Choroid plexus epithelial cell (primary cell): ENCODE results near the gene TMEM30A.

Experiments
- DNase-seq: peaks from one replicate; pipeline ENCODE4 v3.0.0-alpha.2; 2010; ENCODE audit warnings: low read depth
- H3K4me3 ChIP-seq: 2 replicates; pipeline ENCODE4 v1.5.1; 2011; ENCODE audit warnings: low read depth, mild to moderate bottlenecking, control low read depth, low read length, moderate library complexity
- CTCF ChIP-seq: conservative IDR thresholded peaks from 2 replicates; pipeline ENCODE4 v1.5.1; 2011; ENCODE audit warnings: low read depth, mild to moderate bottlenecking, control low read depth, inconsistent platforms, low read length, moderate library complexity

The TMEM30A gene

GRCh38 chr6:75305573-75305972, 21.0 kb upstream of the TMEM30A start:
- no peak overlapping the region for H3K4me3 ChIP-seq
- peak; percentile 21 for TF ChIP-seq CTCF
- no peak for DNase-seq

- H3K4me3 ChIP-seq = no peak overlapping the region
- TF ChIP-seq CTCF = no peak
- no peak for DNase-seq
Measured at GRCh38 chr6:75302280-75302679, 17.7 kb upstream of the TMEM30A start.

- H3K4me3 ChIP-seq = no peak overlapping the region
- TF ChIP-seq CTCF = no peak
Measured at GRCh38 chr6:75301537-75301936, 16.9 kb upstream of the TMEM30A start.

GRCh38 chr6:75301088-75301487, 16.5 kb upstream of the TMEM30A start:
- TF ChIP-seq CTCF = no peak
- H3K4me3 ChIP-seq = no peak overlapping the region
- DNase-seq = no peak

More at GRCh38 chr6:75301537-75301936, 16.9 kb upstream of the TMEM30A start:
- no peak for DNase-seq

- no peak for DNase-seq
- TF ChIP-seq CTCF = no peak
- no peak overlapping the region for H3K4me3 ChIP-seq
Measured at GRCh38 chr6:75300531-75300855, 15.9 kb upstream of the TMEM30A start.

- TF ChIP-seq CTCF = no peak
- DNase-seq = peak; percentile 43
- H3K4me3 ChIP-seq = no peak overlapping the region
Measured at GRCh38 chr6:75299801-75300530, 15.4 kb upstream of the TMEM30A start.

GRCh38 chr6:75296811-75297779, 12.5 kb upstream of the TMEM30A start:
- no peak overlapping the region for H3K4me3 ChIP-seq
- DNase-seq = peak; percentile 82
- TF ChIP-seq CTCF = peak; percentile 64
